HEK293T (cell line): ENCODE data around the gene CALD1.

ENCODE experiments used
- CTCF ChIA-PET: fragments of 350-600 bp; formaldehyde crosslinking; extraction: SDS; loops from one replicate; lab custom pipeline; 2021; ENCODE audit warnings: antibody characterized with exemption, inconsistent platforms; lab: Yijun Ruan, JAX
- POLR2A ChIA-PET: fragments of 350-600 bp; formaldehyde crosslinking; extraction: SDS; loops from one replicate; lab custom pipeline; 2020; ENCODE audit warnings: antibody characterized with exemption, inconsistent platforms; lab: Yijun Ruan, JAX
- DNase-seq: peaks from one replicate; pipeline ENCODE4 v3.0.0; 2012; ENCODE audit warnings: mixed read lengths; ENCODE audit errors: extremely low spot score
- ARNT ChIP-seq: fragments of 450-650 bp; IDR thresholded peaks from 2 replicates; pipeline ENCODE4 v1.6.1; 2017; ENCODE audit warnings: mild to moderate bottlenecking
- BHLHE40 ChIP-seq: fragments of 450-650 bp; IDR thresholded peaks from 2 replicates; pipeline ENCODE4 v1.6.1; 2016; ENCODE audit warnings: mild to moderate bottlenecking, moderate library complexity, borderline replicate concordance
- CTBP1 ChIP-seq: fragments of 450-650 bp; IDR thresholded peaks from 2 replicates; pipeline ENCODE4 v1.6.1; 2016; ENCODE audit warnings: borderline replicate concordance
- ELF4 ChIP-seq: fragments of 450-650 bp; IDR thresholded peaks from 2 replicates; pipeline ENCODE4 v1.6.1; 2017; ENCODE audit warnings: antibody characterized with exemption
- FOXA1 ChIP-seq: fragments of 450-650 bp; IDR thresholded peaks from 2 replicates; pipeline ENCODE4 v1.6.1; 2016; ENCODE audit warnings: mild to moderate bottlenecking
- FOXK2 ChIP-seq: fragments of 450-650 bp; IDR thresholded peaks from 2 replicates; pipeline ENCODE4 v1.6.1; 2016; ENCODE audit warnings: mild to moderate bottlenecking
- FOXM1 ChIP-seq: fragments of 450-650 bp; IDR thresholded peaks from 2 replicates; pipeline ENCODE4 v1.6.1; 2017; ENCODE audit warnings: mild to moderate bottlenecking, borderline replicate concordance
- HDGF ChIP-seq: fragments of 450-650 bp; IDR thresholded peaks from 2 replicates; pipeline ENCODE4 v1.6.1; 2017; ENCODE audit warnings: antibody characterized with exemption, borderline replicate concordance
- L3MBTL2 ChIP-seq: fragments of 450-650 bp; conservative IDR thresholded peaks from 2 replicates; pipeline ENCODE4 v1.6.1; 2016; ENCODE audit warnings: mild to moderate bottlenecking
- LEF1 ChIP-seq: fragments of 450-650 bp; IDR thresholded peaks from 2 replicates; pipeline ENCODE4 v1.6.1; 2017; ENCODE audit warnings: mild to moderate bottlenecking, borderline replicate concordance
- NFRKB ChIP-seq: fragments of 450-650 bp; IDR thresholded peaks from 2 replicates; pipeline ENCODE4 v1.6.1; 2016; ENCODE audit warnings: mild to moderate bottlenecking, moderate library complexity
- PKNOX1 ChIP-seq: fragments of 450-650 bp; IDR thresholded peaks from 2 replicates; pipeline ENCODE4 v1.6.1; 2016
- SP1 ChIP-seq: fragments of 450-650 bp; IDR thresholded peaks from 2 replicates; pipeline ENCODE4 v1.6.1; 2017
- SUZ12 ChIP-seq: fragments of 450-650 bp; IDR thresholded peaks from 2 replicates; pipeline ENCODE4 v1.6.1; 2016; ENCODE audit warnings: mild to moderate bottlenecking
- TARDBP ChIP-seq: fragments of 450-650 bp; IDR thresholded peaks from 2 replicates; pipeline ENCODE4 v1.6.1; 2016
- ZNF384 ChIP-seq: fragments of 450-650 bp; IDR thresholded peaks from 2 replicates; pipeline ENCODE4 v1.6.1; 2016

CALD1 gene

DNA sequence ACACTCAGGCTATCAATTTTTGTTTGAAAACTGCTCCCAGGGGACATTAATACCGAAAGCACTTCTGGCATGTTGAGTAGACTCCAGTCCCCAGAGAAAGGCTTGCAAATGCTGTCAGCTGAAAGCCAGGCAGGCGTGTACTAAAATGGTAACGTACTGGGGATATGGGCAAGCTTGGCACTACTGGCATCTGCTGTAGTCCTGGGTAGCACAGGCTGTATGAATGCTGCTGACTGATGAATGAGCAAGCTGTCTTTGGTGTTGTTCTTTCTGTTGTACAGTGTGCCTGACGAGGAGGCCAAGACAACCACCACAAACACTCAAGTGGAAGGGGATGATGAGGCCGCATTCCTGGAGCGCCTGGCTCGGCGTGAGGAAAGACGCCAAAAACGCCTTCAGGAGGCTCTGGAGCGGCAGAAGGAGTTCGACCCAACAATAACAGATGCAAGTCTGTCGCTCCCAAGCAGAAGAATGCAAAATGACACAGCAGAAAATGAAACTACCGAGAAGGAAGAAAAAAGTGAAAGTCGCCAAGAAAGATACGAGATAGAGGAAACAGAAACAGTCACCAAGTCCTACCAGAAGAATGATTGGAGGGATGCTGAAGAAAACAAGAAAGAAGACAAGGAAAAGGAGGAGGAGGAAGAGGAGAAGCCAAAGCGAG is 153.4 kb downstream of the CALD1 start:
- CTCF ChIA-PET, result no interaction called here
- no peak for DNase-seq
- POLR2A ChIA-PET, result no interaction called here
- TF ChIP-seq SP1 (no peak), NFRKB (no peak), LEF1 (no peak), FOXA1 (no peak), BHLHE40 (no peak), ZNF384 (no peak)

DNA sequence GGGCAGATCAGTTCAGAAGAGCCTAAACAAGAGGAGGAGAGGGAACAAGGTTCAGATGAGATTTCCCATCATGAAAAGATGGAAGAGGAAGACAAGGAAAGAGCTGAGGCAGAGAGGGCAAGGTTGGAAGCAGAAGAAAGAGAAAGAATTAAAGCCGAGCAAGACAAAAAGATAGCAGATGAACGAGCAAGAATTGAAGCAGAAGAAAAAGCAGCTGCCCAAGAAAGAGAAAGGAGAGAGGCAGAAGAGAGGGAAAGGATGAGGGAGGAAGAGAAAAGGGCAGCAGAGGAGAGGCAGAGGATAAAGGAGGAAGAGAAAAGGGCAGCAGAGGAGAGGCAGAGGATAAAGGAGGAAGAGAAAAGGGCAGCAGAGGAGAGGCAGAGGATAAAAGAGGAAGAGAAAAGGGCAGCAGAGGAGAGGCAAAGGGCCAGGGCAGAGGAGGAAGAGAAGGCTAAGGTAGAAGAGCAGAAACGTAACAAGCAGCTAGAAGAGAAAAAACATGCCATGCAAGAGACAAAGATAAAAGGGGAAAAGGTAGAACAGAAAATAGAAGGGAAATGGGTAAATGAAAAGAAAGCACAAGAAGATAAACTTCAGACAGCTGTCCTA is 154.1 kb downstream of the CALD1 start:
- ChIA-PET POLR2A (no interaction called here), CTCF (no interaction called here)
- no peak for DNase-seq
- TF ChIP-seq CTBP1 (no peak), SUZ12 (no peak)

GRCh38 chr7:134935701-134936100 is 156.3 kb downstream of the CALD1 start:
- CTCF ChIA-PET, result interaction anchor here (0.6 kb wide), 1 partner anchor 76 kb away, joined by 3 read pairs; no protein-coding TSS in a partner anchor
- DNase-seq, result no peak
- POLR2A ChIA-PET, result no interaction called here

GRCh38 chr7:134936893-134937510 is 157.6 kb downstream of the CALD1 start:
- POLR2A ChIA-PET, result no interaction called here
- no peak for DNase-seq
- CTCF ChIA-PET, result no interaction called here
- TF ChIP-seq ZNF384 (no peak), CTBP1 (no peak), PKNOX1 (no peak), FOXA1 (no peak), BHLHE40 (no peak), ELF4 (no peak), LEF1 (no peak), ARNT (no peak), SP1 (no peak), TARDBP (no peak), FOXK2 (no peak), HDGF (no peak), NFRKB (no peak), FOXM1 (no peak), SUZ12 (no peak), L3MBTL2 (no peak)

More at GRCh38 chr7:134935701-134936100, 156.3 kb downstream of the CALD1 start:
- no peak for TF ChIP-seq FOXA1
- TF ChIP-seq TARDBP, result no peak
- no peak for TF ChIP-seq L3MBTL2
- no peak for TF ChIP-seq HDGF
- TF ChIP-seq LEF1, result no peak
- TF ChIP-seq CTBP1, result no peak

DNA sequence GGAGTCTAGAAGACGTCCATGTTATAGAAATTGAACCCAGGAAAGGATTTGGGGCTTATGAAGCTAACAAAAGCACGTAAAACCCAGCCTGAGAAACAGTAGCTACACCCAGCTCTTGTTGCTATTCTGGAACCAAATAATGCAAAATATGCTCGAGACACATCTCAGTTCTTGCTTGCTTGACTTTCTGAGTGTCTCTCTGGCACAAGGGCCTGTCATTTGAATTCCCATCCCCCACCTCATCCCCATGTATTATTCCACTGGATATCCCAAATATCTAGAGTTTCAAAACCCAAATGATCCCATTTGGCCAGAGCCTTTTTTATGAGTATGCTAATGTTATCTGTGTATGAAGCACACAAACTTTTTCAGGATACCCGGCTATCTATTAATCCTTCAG is 158.7 kb downstream of the CALD1 start:
- ChIA-PET POLR2A (no interaction called here), CTCF (no interaction called here)
- DNase-seq, result no peak
- TF ChIP-seq BHLHE40, result no peak
- TF ChIP-seq ZNF384, result no peak
- no peak for TF ChIP-seq LEF1
- TF ChIP-seq HDGF, result no peak
- TF ChIP-seq ELF4, result no peak
- no peak for TF ChIP-seq SP1

- POLR2A ChIA-PET, result no interaction called here
- DNase-seq, result no peak
These were observed 159.7 kb downstream of the CALD1 start for GRCh38 chr7:134939136-134939535.

More at GRCh38 chr7:134939136-134939535, 159.7 kb downstream of the CALD1 start:
- no peak for TF ChIP-seq NFRKB
- TF ChIP-seq LEF1, result no peak
- TF ChIP-seq FOXM1, result no peak
- no peak for TF ChIP-seq HDGF
- no peak for TF ChIP-seq PKNOX1
- no peak for TF ChIP-seq CTBP1
- no peak for TF ChIP-seq ELF4
- no peak for TF ChIP-seq FOXK2
- no peak for TF ChIP-seq ARNT
- no peak for TF ChIP-seq ZNF384
- no peak for TF ChIP-seq SUZ12
- no peak for TF ChIP-seq BHLHE40
- no peak for TF ChIP-seq TARDBP
- no peak for TF ChIP-seq SP1
- TF ChIP-seq L3MBTL2, result no peak
- TF ChIP-seq FOXA1, result no peak
- CTCF ChIA-PET, result interaction anchor here (0.6 kb wide), 1 partner anchor 23 kb away, joined by 3 read pairs; no protein-coding TSS in a partner anchor
